ENCODE measurements around the gene FAM72C.
"Not testable (repeated sequence)": the region's sequence is repeated elsewhere in the genome, so short reads cannot be mapped to it uniquely, and the experiment has no call there.

The FAM72C gene

DNA sequence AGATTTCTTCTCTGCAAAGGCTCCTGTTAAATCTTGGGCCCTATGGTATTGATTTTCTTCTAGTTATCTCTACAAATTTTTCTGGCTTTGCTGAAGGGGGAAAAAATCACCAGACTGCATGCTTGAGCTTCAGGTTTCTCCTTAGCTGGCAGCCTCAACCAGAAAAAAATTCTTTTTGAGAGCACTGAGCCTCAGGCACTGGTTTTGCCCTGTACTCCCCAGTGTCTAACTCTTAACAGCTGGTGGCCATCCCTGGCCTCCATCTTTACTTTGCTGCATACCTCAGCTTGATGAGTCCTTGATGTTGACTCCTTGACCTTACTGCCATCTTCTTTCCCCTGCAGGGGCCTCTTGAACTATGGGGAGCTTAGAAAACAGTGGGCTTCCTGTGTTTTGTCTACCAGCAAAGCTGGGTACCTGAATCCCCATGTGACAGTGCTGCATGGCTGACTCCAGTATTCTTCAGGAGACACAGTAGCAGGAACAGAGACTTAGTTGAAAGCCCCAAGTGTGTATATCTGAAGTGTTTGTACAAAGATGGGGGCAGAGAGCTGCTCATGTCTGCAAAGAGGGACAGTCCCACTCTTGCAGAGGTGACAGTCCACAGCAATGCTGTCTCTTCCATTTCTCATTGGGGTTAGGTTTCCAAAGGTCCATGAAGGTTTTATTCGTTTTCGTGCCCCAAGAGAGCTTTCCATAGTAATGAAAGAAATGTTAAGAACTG, 31.7 kb upstream of the FAM72C start:
- not testable (repeated sequence) for H3K9ac ChIP-seq (ENCODE audit: low read depth in 1 of 2, low read length in 2 of 2); H3K9me3 ChIP-seq (ENCODE audit: control insufficient read depth in 2 of 2, low read length in 2 of 2); H3K4me1 ChIP-seq (ENCODE audit: control insufficient read depth in 2 of 2, insufficient read depth in 2 of 2, low read length in 2 of 2); H3K27me3 ChIP-seq (ENCODE audit: control insufficient read depth in 2 of 2, insufficient read depth in 2 of 2, low read length in 2 of 2); H3K36me3 ChIP-seq (ENCODE audit: control insufficient read depth in 2 of 2, insufficient read depth in 2 of 2, low read length in 2 of 2); H3K27ac ChIP-seq (ENCODE audit: low read depth in 2 of 2, low read length in 2 of 2); H3K4me3 ChIP-seq (ENCODE audit: low read length in 2 of 2)

DNA sequence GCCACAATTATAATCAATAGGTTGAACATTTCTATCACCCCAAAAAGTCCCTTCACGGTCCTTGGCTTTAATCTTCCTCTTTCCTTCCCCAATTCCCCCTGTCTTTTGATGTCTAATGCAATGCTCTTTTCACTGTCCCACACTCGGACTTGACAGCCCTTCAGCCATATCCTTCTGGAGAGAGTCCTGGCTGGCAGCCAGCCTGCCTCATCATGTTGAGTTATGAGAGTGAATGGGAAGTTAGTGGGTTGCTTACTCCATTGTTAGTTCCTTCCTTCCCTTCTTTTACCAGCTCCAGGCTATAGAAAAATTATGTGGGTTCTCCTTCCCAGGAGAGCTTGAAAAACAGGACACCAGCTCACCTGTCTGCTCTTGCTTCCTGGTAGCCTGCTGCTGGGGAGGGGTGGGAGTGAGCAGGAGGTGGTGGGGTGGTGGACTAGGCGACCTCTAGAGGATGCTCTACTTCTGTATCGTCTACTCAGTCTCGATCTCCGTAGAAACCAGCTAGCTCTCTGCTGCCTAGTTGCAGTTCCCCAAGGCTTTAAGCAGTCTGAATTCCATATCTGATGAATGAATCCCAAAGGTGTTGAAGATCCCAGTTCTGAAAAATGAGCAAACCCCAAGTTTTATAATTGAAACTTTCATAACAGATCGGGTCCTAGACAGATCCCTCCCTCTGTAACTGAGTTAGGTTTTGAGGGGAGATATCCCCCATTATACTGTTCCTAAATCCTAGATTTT, 30.5 kb upstream of the FAM72C start:
- not testable (repeated sequence) for H3K9me3 ChIP-seq (ENCODE audit: control insufficient read depth in 2 of 2, low read length in 2 of 2); H3K36me3 ChIP-seq (ENCODE audit: control insufficient read depth in 2 of 2, insufficient read depth in 2 of 2, low read length in 2 of 2); H3K4me1 ChIP-seq (ENCODE audit: control insufficient read depth in 2 of 2, insufficient read depth in 2 of 2, low read length in 2 of 2); H3K27me3 ChIP-seq (ENCODE audit: control insufficient read depth in 2 of 2, insufficient read depth in 2 of 2, low read length in 2 of 2); H3K4me3 ChIP-seq (ENCODE audit: low read length in 2 of 2); H3K27ac ChIP-seq (ENCODE audit: low read depth in 2 of 2, low read length in 2 of 2); H3K9ac ChIP-seq (ENCODE audit: low read depth in 1 of 2, low read length in 2 of 2)

DNA sequence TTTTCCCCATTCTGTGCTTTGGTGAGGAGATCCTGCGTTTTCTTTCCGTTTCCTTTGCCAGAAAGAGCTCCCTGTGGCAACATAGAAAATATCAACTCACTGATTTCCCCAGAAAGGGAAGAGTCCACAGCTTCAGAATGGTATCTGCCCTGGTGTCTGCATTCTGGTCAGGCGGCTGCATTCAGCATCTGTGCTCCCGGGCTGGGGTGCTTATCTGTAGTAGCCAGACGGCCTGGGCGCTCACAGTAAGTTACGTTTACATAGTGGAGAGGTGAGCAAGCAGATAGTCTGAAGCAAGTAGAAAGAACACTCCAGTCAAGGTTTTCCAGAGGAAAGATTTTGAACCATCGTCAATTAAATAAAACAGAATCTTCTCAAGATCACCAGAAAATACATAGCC, 29.3 kb upstream of the FAM72C start:
- not testable (repeated sequence) for H3K36me3 ChIP-seq (ENCODE audit: control insufficient read depth in 2 of 2, insufficient read depth in 2 of 2, low read length in 2 of 2); H3K27me3 ChIP-seq (ENCODE audit: control insufficient read depth in 2 of 2, insufficient read depth in 2 of 2, low read length in 2 of 2)

DNA sequence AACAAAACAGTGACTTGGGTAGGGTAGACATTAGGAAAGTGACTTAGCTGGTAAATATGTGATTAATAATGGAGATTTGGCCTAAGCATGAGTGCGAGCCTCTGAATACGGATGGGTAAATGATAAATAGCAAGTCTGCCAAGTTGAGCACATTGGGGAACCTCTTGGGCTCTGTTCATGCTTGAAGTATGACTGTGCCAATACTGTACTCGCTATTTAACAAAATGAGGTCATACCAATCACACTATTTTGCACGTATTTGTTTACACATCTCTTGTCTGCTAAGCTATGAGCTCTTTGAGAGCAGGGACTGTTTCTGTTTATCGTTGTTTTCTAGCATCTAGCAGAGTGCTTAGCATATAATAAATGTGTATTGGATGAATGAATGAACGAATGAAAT, 24.2 kb upstream of the FAM72C start:
- H3K27me3 ChIP-seq (ENCODE audit: control insufficient read depth in 2 of 2, insufficient read depth in 2 of 2, low read length in 2 of 2); H3K36me3 ChIP-seq (ENCODE audit: control insufficient read depth in 2 of 2, insufficient read depth in 2 of 2, low read length in 2 of 2); H3K4me3 ChIP-seq (ENCODE audit: low read length in 2 of 2); H3K27ac ChIP-seq (ENCODE audit: low read depth in 2 of 2, low read length in 2 of 2); H3K9ac ChIP-seq (ENCODE audit: low read depth in 1 of 2, low read length in 2 of 2); H3K4me1 ChIP-seq (ENCODE audit: control insufficient read depth in 2 of 2, insufficient read depth in 2 of 2, low read length in 2 of 2); H3K9me3 ChIP-seq (ENCODE audit: control insufficient read depth in 2 of 2, low read length in 2 of 2): not testable (repeated sequence)

More for the DNA sequence above, 29.3 kb upstream of the FAM72C start:
- H3K27ac ChIP-seq (ENCODE audit: low read depth in 2 of 2, low read length in 2 of 2); H3K9ac ChIP-seq (ENCODE audit: low read depth in 1 of 2, low read length in 2 of 2); H3K4me1 ChIP-seq (ENCODE audit: control insufficient read depth in 2 of 2, insufficient read depth in 2 of 2, low read length in 2 of 2); H3K4me3 ChIP-seq (ENCODE audit: low read length in 2 of 2); H3K9me3 ChIP-seq (ENCODE audit: control insufficient read depth in 2 of 2, low read length in 2 of 2): not testable (repeated sequence)

DNA sequence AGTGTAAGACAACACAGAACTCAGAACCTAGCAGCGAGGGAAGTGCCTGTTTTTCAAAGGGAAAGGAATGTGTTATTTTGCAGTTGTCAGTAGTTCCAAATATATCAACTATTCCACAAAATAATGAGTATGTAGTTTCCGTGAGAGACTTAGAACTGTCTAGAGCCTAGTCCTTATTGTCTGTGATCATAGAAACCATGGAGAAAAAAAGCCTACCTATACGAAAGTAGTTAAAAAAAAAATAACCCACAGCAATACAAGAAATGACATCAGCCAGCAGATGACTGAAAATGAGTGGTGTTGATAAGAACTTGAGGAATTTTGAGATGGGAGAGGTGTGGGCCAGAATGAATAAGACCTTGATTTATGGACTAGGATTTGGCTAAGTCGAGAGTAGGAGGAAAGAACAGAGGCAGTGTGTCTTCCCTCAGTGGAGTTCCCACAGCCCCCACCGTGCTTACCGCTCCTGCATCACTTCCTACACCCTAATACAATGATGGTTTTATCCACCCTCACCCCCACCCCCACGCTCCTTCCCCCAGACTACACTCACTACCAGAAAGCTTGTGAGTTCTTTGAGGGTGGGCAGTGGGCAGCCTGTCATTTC, 21.6 kb upstream of the FAM72C start:
- H3K4me1 ChIP-seq (ENCODE audit: control insufficient read depth in 2 of 2, insufficient read depth in 2 of 2, low read length in 2 of 2); H3K27me3 ChIP-seq (ENCODE audit: control insufficient read depth in 2 of 2, insufficient read depth in 2 of 2, low read length in 2 of 2); H3K9me3 ChIP-seq (ENCODE audit: control insufficient read depth in 2 of 2, low read length in 2 of 2); H3K36me3 ChIP-seq (ENCODE audit: control insufficient read depth in 2 of 2, insufficient read depth in 2 of 2, low read length in 2 of 2); H3K4me3 ChIP-seq (ENCODE audit: low read length in 2 of 2); H3K9ac ChIP-seq (ENCODE audit: low read depth in 1 of 2, low read length in 2 of 2); H3K27ac ChIP-seq (ENCODE audit: low read depth in 2 of 2, low read length in 2 of 2): not testable (repeated sequence)

DNA sequence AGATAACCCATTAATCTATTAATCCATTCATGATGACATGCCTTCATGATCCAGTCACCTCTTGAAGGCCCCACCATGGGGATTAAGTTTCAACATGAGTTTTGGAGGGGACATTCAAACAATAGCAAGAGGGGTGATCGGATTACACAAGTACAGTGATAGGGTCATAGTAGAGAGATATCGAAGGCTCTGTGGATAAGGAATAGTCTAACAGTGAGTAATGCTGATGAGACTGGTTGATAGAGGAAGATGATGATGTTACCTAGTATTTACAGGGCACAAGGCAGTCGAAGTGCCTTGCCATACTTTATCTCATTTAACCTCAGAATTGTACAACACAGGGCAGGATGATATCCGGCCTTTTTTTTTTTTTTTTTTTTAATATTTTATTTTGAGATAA, 18.9 kb upstream of the FAM72C start:
- H3K9me3 ChIP-seq (ENCODE audit: control insufficient read depth in 2 of 2, low read length in 2 of 2); H3K4me3 ChIP-seq (ENCODE audit: low read length in 2 of 2): not testable (repeated sequence)

DNA sequence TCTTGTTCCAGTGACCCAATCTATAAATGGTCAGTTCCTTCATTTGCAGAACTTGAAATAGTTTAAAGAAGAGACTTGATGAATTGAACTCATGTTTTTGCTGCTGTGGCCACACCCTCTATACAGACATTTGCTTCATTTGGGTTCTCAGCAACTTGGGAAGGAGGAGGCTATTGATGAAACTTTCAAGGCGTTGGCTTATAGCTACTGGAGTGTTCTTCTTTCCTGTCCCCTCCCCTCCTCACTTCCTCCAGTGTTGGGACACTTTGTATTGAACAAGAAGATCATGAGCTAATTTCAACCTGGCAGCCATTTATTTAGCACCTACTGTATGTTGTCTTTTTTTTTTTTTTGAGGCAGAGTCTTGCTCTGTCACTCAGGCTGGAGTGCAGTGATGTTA, 17.9 kb upstream of the FAM72C start:
- not testable (repeated sequence) for H3K9ac ChIP-seq (ENCODE audit: low read depth in 1 of 2, low read length in 2 of 2); H3K9me3 ChIP-seq (ENCODE audit: control insufficient read depth in 2 of 2, low read length in 2 of 2); H3K36me3 ChIP-seq (ENCODE audit: control insufficient read depth in 2 of 2, insufficient read depth in 2 of 2, low read length in 2 of 2); H3K27ac ChIP-seq (ENCODE audit: low read depth in 2 of 2, low read length in 2 of 2); H3K4me3 ChIP-seq (ENCODE audit: low read length in 2 of 2); H3K27me3 ChIP-seq (ENCODE audit: control insufficient read depth in 2 of 2, insufficient read depth in 2 of 2, low read length in 2 of 2); H3K4me1 ChIP-seq (ENCODE audit: control insufficient read depth in 2 of 2, insufficient read depth in 2 of 2, low read length in 2 of 2)

More for the DNA sequence above, 18.9 kb upstream of the FAM72C start:
- not testable (repeated sequence) for H3K9ac ChIP-seq (ENCODE audit: low read depth in 1 of 2, low read length in 2 of 2); H3K36me3 ChIP-seq (ENCODE audit: control insufficient read depth in 2 of 2, insufficient read depth in 2 of 2, low read length in 2 of 2); H3K4me1 ChIP-seq (ENCODE audit: control insufficient read depth in 2 of 2, insufficient read depth in 2 of 2, low read length in 2 of 2); H3K27me3 ChIP-seq (ENCODE audit: control insufficient read depth in 2 of 2, insufficient read depth in 2 of 2, low read length in 2 of 2); H3K27ac ChIP-seq (ENCODE audit: low read depth in 2 of 2, low read length in 2 of 2)

DNA sequence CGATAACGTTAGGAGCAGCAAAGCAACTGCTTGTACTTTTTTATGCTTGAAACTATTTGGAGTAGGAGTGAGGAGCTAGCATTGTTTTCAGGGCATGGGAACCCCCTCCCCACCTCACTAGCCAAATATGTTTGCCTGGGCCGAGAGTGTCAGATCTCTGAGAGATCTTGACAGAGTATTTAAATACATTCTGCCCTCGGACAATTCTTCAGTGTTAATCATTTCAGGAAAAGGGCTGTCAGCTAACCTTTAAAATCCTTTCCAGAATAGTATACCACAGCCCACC, 17.6 kb upstream of the FAM72C start:
- H3K36me3 ChIP-seq (ENCODE audit: control insufficient read depth in 2 of 2, insufficient read depth in 2 of 2, low read length in 2 of 2); H3K9me3 ChIP-seq (ENCODE audit: control insufficient read depth in 2 of 2, low read length in 2 of 2); H3K27ac ChIP-seq (ENCODE audit: low read depth in 2 of 2, low read length in 2 of 2); H3K9ac ChIP-seq (ENCODE audit: low read depth in 1 of 2, low read length in 2 of 2); H3K4me3 ChIP-seq (ENCODE audit: low read length in 2 of 2); H3K27me3 ChIP-seq (ENCODE audit: control insufficient read depth in 2 of 2, insufficient read depth in 2 of 2, low read length in 2 of 2); H3K4me1 ChIP-seq (ENCODE audit: control insufficient read depth in 2 of 2, insufficient read depth in 2 of 2, low read length in 2 of 2): not testable (repeated sequence)

DNA sequence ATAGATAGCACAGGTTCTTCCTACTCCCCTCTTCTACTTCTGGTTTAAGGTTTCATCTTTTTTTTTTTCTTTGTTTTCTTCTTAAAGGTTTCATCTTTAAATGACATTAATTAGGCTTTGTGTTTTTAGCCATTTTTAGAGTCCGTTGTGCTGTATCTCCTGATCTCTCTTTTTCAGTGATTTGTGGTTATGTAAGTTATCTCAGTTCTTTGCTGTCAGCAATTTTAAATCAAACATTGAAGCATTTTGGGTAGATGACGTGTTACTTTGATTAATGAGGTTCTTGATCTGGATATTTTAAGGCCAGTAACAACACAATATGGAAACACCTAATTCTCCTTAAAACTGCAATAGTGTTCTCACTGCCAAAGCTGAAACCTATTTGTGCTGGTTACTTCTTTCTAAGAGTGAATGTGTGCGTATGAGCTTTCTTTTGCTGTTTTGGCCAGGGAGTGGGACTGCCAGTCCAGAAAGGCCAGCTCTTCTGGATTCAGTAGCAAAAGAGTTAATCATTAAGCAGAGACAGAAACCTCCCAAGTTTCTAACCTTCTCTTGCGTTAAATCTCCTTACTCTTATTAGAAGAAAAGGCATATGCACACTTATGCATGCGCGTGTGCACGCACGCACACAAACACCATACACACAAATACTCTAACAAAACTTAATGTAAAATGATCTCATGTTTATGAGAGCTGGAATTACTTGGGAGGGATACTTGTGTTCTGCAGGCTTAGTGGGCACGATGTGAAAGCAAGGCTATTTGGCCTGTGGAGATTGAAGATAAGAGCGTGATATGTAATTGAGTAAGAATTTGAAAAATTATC, 17.0 kb upstream of the FAM72C start:
- H3K27ac ChIP-seq (ENCODE audit: low read depth in 2 of 2, low read length in 2 of 2); H3K27me3 ChIP-seq (ENCODE audit: control insufficient read depth in 2 of 2, insufficient read depth in 2 of 2, low read length in 2 of 2); H3K4me3 ChIP-seq (ENCODE audit: low read length in 2 of 2); H3K9me3 ChIP-seq (ENCODE audit: control insufficient read depth in 2 of 2, low read length in 2 of 2); H3K9ac ChIP-seq (ENCODE audit: low read depth in 1 of 2, low read length in 2 of 2); H3K36me3 ChIP-seq (ENCODE audit: control insufficient read depth in 2 of 2, insufficient read depth in 2 of 2, low read length in 2 of 2); H3K4me1 ChIP-seq (ENCODE audit: control insufficient read depth in 2 of 2, insufficient read depth in 2 of 2, low read length in 2 of 2): not testable (repeated sequence)

DNA sequence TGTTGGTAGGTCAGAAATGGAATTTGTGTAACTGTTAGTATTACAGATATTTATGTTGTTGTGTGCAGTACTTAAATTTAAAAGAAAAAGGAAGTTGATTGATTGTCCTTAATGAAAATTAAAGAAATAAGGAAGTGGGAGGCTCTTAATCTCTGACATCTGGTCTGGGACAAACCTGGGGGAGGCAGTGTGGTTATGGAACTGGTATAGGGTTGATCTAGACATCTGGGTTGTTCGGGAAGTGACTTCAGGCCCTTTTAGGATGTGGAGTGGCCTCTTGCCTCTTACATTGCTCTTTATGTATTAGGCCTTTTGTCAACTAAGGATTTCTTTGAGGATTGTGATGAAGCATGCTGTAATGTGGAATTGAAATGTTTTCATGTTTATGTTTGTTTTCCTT, 16.1 kb upstream of the FAM72C start:
- H3K9me3 ChIP-seq (ENCODE audit: control insufficient read depth in 2 of 2, low read length in 2 of 2); H3K27me3 ChIP-seq (ENCODE audit: control insufficient read depth in 2 of 2, insufficient read depth in 2 of 2, low read length in 2 of 2); H3K27ac ChIP-seq (ENCODE audit: low read depth in 2 of 2, low read length in 2 of 2); H3K9ac ChIP-seq (ENCODE audit: low read depth in 1 of 2, low read length in 2 of 2); H3K4me1 ChIP-seq (ENCODE audit: control insufficient read depth in 2 of 2, insufficient read depth in 2 of 2, low read length in 2 of 2); H3K4me3 ChIP-seq (ENCODE audit: low read length in 2 of 2); H3K36me3 ChIP-seq (ENCODE audit: control insufficient read depth in 2 of 2, insufficient read depth in 2 of 2, low read length in 2 of 2): not testable (repeated sequence)
